Heart left ventricle (tissue), 13 donors: ENCODE measurements around the gene CORO1C.

Experiments
- POLR2A ChIP-seq, 2 donors: fragments of 450-650 bp; IDR thresholded peaks; one replicate each; pipeline ENCODE4 v1.6.1; 2017; ENCODE audit warnings: antibody characterized with exemption in 2 of 2, mild to moderate bottlenecking in 2 of 2, moderate library complexity in 2 of 2
- TF ChIP-seq, protein P1 (sequence below), 12 donors: fragments of 200-600 bp; sonication (generic) in 4 of 12; IDR thresholded peaks; one replicate each; pipeline versions ENCODE4 v1.5.0 to v1.8.0; 2018 to 2022; ENCODE audit warnings: antibody characterized with exemption in 12 of 12, mild to moderate bottlenecking in 5 of 12
- donor health status: ischemic (EF 13 %, LVEDD 7.1; RV severe dilation, severe dysfunction).
- donor health status: DM: no; HTN: yes; CAD: no.
- donor health status: DM: no; HTN: no; CAD: no.
- donor health status: ischemic (EF 25% LVEDD 6.9; RV normal size, moderate dysfunction).
- donor health status: ischemic (EF 25% LVEDD 5.7; RV mildly dilated, moderate dysfunction).
- donor health status: ischemic (EF 35%, LVEDD 5.7; RV mildly dilated, moderate dysfunction).
- donor health status: nonischemic (EF 11% LVEDD 7.7; RV severe dilation, severe dysfunction).
- donor health status: DM: yes; HTN: yes; CAD: no.
- donor health status: PGD.
- donor health status: ischemic (EF 29% LVEDD 5.4; RV normal size, mild dysfunction).
- donor health status: nonischemic (EF 23%, LVEDD 6.1; RV moderate dilation, normal function).

DNA sequence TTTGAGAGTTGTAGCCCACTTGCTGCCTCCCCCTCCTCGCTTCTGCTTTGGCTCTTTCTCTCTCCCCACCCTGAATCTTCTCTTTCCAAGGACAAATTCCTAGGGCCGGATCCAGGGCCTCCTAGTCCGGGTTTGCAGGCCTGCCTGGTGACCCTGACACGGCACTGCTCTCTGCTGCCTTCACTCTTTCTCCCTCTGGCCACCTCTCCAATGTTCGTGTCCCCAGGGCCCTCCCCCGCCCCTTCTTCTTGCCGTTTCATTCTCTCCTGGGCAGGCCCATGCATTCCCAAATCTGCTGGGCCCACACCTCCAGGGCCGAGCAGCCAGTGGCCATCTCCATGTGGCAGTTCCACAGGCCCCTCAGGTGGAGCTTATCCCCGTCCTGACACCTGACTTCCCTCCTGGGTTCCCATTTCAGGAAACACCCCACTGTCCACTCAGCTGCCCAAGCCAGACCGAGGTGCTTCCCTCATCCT is 34.0 kb upstream of the CORO1C start:
- no peak for TF ChIP-seq POLR2A (IDR thresholded peaks at IDR 0.05)
- TF ChIP-seq, protein P1, sequence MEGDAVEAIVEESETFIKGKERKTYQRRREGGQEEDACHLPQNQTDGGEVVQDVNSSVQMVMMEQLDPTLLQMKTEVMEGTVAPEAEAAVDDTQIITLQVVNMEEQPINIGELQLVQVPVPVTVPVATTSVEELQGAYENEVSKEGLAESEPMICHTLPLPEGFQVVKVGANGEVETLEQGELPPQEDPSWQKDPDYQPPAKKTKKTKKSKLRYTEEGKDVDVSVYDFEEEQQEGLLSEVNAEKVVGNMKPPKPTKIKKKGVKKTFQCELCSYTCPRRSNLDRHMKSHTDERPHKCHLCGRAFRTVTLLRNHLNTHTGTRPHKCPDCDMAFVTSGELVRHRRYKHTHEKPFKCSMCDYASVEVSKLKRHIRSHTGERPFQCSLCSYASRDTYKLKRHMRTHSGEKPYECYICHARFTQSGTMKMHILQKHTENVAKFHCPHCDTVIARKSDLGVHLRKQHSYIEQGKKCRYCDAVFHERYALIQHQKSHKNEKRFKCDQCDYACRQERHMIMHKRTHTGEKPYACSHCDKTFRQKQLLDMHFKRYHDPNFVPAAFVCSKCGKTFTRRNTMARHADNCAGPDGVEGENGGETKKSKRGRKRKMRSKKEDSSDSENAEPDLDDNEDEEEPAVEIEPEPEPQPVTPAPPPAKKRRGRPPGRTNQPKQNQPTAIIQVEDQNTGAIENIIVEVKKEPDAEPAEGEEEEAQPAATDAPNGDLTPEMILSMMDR (IDR thresholded peaks at IDR 0.05): no peak
